ENCODE measurements around the gene COL9A3.

The COL9A3 gene

GRCh38 chr20:62796699-62797491 is 20.0 kb upstream of the COL9A3 start:
- DNase-seq (ENCODE audit: low spot score): no peak

GRCh38 chr20:62797671-62798532 is 18.9 kb upstream of the COL9A3 start:
- no peak for DNase-seq (ENCODE audit: low spot score)

- DNase-seq (ENCODE audit: low spot score): no peak
These were observed 17.8 kb upstream of the COL9A3 start for GRCh38 chr20:62799036-62799435.

DNA sequence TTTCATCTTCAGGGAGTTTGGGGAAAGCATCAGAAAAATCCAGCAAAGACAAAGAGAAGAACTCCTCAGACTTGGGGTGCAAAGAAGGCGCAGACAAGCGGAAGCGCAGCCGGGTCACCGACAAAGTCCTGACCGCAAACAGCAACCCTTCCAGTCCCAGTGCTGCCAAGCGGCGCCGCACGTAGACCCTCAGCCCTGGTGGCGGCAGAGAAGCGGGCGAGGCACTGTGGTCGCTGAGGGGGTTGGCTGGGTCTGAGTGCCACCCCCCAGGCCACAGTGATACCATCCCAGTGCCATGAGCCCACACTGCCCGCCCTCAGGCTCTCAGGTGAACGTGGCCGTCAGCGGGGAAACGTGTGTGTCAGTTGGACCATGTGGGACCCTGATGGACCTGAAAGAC is 17.4 kb upstream of the COL9A3 start:
- DNase-seq (ENCODE audit: low spot score): no peak

DNA sequence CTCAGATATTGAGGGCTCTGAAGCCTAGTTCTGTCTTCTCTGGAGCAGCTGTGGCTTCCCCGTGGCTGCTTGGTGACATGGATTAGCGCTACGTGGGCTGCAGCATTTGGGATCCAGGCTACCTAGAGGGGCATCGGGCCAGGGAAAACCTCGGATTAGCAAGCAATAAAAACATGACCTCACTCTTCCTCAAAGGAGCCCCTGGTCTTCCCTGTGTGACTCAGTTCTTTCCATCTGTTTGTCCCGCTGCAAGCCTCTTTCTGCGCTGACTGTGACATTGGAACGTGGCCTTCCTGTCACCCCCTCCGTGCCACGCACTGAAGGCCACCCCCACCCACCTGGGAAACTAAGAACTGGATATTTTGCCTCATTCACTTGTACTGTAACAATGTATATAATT is 17.0 kb upstream of the COL9A3 start:
- DNase-seq (ENCODE audit: low spot score): no peak

DNA sequence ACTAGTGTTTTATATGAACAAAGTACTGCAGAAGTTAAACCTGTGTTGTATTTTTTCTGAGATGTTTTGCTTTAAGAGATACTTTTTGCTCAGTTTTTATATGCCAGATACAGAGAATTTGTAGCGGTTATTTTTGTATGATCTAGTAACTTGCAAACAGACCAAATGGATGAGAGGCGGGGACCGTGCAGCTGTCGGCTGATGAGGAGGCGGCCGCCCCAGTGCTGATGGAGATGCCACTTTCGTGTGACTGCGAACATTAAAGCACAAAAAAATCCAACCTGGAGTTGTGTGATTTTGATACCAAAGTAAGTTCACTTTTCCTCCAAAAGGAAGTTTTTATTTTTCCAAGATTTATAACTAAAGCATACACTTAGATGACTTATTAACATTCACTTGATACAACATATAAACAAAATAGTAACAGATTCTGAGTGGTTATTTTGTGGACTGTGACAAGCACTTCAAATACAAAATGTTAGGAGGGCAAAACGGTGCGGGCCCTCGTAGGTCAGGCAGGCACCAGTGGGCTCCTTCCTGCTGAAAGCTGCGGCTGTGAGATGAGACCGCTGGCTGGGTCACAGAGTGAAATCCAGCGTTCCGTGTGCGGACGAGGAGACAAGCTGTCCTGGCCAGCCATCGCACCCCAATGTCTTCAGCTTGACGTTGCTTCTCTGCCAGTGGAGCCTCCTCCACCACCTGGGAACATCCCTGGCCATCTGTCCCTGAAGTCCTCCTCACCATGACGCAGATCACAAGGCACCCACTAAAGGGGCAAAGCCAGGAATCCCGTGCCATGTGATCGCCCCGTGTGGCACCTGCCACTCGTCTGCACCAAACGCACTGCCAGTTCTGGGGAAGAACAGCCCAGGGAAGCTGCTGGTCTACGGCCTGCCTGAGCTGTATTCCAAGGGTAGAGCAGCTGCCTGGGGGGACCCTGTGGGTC is 16.3 kb upstream of the COL9A3 start:
- DNase-seq (ENCODE audit: low spot score): no peak

DNA sequence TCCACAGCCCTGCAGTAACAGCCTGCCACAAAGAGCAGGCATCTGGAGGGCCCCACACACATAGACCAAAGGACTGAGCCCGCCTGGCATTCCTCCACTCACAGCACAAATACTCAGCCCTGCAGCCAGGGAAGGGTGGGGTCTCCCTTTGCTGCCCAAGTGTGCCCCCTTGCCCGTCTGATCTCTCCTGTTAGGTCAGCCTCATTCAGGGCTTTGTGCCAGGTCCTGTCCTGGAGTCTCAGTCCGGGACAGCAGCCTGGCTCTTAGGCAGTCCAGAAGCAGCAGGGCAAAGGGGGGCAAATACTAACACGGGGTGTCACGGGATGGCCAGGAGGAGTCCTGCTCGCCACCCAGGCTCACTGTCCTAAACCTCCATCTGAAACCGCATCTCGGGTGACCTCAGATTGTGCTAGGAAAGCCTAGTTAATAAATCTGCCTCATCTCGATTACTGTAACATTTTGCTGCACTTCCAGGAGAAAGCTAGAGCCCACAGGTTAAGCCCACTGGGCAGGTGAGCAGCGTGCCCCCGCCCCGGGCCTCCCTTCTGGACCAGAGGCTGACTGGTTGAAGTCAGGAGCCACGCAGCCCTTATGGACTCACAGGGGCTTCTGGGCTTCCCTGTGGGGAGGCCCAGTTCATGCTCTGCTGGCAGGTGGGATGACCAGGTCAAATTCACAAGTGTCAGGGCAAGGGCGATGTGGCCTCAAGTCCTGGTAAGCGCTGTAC is 15.4 kb upstream of the COL9A3 start:
- no peak for DNase-seq (ENCODE audit: low spot score)

- no peak for DNase-seq (ENCODE audit: low spot score)
These were observed 14.7 kb upstream of the COL9A3 start for GRCh38 chr20:62802026-62802712.

DNA sequence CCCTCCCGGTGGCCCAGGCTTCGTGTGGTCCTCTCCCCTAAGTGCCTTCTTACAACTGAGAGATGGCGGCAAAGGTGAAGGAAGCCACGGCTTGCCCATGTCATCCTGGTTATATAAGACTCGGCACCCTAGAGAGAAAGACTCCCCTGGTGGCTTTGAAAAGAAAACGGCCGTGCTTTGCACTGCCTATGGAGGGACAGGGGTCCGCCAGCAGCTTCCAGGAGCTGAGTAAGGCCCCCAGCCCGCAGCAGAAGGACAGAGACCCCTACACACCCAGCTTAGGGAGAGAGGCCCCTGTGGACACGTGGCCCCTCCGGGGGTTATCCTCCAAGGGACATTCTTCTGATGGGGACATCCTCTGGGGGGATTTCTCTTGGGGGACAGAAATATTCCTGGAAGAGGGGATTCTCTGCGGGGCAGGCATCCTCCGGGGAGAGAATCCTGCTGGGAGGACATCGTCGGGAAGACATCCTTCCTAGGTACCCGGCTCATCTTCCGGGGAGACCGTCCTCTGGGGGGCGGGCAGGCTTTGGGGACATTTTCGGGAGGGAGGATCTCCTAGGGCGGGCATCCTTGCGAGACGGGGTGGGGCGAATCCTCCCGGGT is 12.7 kb upstream of the COL9A3 start:
- DNase-seq (ENCODE audit: low spot score): no peak

- peak; percentile 55 for DNase-seq (ENCODE audit: low spot score)
These were observed 12.2 kb upstream of the COL9A3 start, which contains the start of gene OGFR for GRCh38 chr20:62804627-62805154. OGFR (plus strand) TSS chr20:62804835; CDS start chr20:62804860, 25 bp downstream.

- peak; percentile 16 for DNase-seq (ENCODE audit: low spot score)
These were observed 11.6 kb upstream of the COL9A3 start for GRCh38 chr20:62805155-62805710.

DNA sequence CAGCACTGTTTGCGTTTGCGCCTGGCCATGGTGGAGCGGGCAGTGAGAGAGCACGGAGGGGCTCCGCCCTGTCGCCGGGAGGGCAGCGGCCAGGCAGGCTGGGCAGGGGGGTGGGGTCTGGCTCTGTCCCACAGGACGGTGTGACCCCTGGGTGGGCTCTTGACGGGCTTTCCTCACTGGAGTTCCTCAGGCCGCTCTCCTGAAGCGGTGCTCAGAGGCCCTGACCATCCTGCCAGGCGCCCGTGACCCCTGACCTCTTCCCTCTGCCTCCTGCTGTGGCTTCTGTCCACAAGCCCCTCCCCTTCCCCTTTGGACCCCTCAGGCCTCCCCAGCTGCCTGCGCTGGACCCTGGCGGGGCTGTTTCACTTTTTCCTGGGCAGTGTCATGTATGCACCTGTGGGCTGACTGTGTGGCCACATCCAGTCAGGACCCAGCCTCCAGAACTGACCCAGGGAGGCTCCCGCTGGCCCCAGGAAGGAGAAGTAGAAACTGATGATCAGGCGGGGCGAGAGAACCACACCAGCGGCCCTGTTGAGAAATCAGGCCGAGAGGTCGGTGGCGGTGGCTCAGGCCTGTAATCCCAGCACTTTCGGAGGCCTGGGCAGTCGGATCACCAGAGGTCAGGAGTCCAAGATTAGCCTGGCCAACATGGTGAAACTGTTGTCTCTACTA is 11.0 kb upstream of the COL9A3 start:
- no peak for DNase-seq (ENCODE audit: low spot score)

- no peak for DNase-seq (ENCODE audit: low spot score)
These were observed 10.3 kb upstream of the COL9A3 start for GRCh38 chr20:62806383-62807050.

- no peak for DNase-seq (ENCODE audit: low spot score)
These were observed 9.2 kb upstream of the COL9A3 start for GRCh38 chr20:62807444-62808210.

DNA sequence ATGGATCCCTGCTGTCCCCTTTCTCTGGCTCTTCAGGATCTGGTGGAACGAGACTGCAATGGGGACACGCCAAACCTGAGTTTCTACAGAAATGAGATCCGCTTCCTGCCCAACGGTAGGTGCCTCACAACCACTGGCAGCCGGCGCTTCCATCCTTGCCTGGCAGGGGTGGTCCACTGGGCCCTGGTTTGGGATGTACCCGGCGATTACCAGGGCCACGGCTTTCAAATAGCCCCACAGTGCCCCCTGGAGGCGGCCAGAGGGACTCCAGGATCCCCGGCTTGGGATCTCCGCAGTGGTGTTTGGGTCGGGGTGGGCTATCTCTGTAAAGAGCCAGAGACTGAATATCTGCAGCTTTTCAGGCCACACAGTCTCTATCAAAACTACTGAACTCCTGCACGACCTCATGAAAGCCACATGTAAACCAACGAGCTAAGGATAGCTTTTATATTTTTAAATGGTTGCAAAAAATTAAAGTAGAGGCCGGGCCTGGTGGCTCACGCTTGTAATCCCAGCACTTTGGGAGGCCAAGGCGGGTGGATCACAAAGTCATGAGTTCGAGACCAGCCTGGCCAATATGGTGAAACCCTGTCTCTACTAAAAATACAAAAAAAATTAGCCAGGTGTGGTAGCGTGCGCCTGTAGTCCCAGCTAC is 8.5 kb upstream of the COL9A3 start:
- DNase-seq (ENCODE audit: low spot score): peak; percentile 54

GRCh38 chr20:62809530-62810428 is 7.1 kb upstream of the COL9A3 start:
- DNase-seq (ENCODE audit: low spot score): no peak

Data from LoVo (cell line).